Endothelial cell of umbilical vein (primary cell): ENCODE results near the gene ETS2. TPM values are rescaled to one million over a fixed set of nuclear protein-coding genes. Genes with fewer than 3 reads are reported as not detected.

ENCODE experiments used
- BruUV-seq: library from RNA; stranded (reverse); fragments of 400-500 nt; replicated peaks from 2 replicates; lab custom pipeline; 2021; lab: Mats Ljungman, UMichigan
- CTCF ChIA-PET: fragments of 300-600, 350-600 bp; sonication (Branson Sonifier 250); formaldehyde crosslinking; loops from one replicate; lab custom pipeline; 2021; ENCODE audit warnings: antibody characterized with exemption, inconsistent platforms; lab: Charles Lee
- POLR2A ChIA-PET: fragments of 300-600, 350-600 bp; sonication (Branson Sonifier 250); formaldehyde crosslinking; loops from one replicate; lab custom pipeline; 2021; ENCODE audit warnings: antibody characterized with exemption, inconsistent platforms; lab: Charles Lee
- DNase-seq: peaks from one replicate; pipeline ENCODE4 v3.0.0-alpha.2; 2011; ENCODE audit warnings: low read depth, low spot score
- FAIRE-seq: peaks from 2 replicates; lab custom pipeline; 2011; peaks lifted over from hg19 to GRCh38; lab: Jason Lieb, UNC
- H2AFZ ChIP-seq: 2 replicates; pipeline ENCODE4 v1.6.0; 2012; ENCODE audit warnings: low read depth, low read length, control low read depth, inconsistent platforms
- H3K27ac ChIP-seq: 2 replicates; pipeline ENCODE4 v1.5.1; 2011; ENCODE audit warnings: low read depth, mild to moderate bottlenecking, control low read depth, low read length, moderate library complexity; ENCODE audit not compliant: insufficient read depth
- H3K27me3 ChIP-seq, 2 experiments: 2 replicates each; pipeline versions ENCODE4 v1.6.0 to v1.6.1; 2011; ENCODE audit warnings: low read length in 2 of 2, mixed read lengths in 1 of 2; ENCODE audit not compliant: control insufficient read depth in 2 of 2, insufficient read depth in 2 of 2
- H3K36me3 ChIP-seq, 2 experiments: 2 replicates in 1 of 2; 3 replicates in 1 of 2; pipeline ENCODE4 v1.5.1; 2011; ENCODE audit warnings: low read length in 2 of 2, mild to moderate bottlenecking in 1 of 2, moderate library complexity in 1 of 2; ENCODE audit not compliant: control insufficient read depth in 2 of 2, insufficient read depth in 2 of 2; ENCODE audit errors: extremely low read depth in 1 of 2
- H3K4me1 ChIP-seq: 3 replicates; pipeline ENCODE4 v1.5.1; 2011; ENCODE audit warnings: mild to moderate bottlenecking, low read length; ENCODE audit not compliant: control insufficient read depth, insufficient read depth; ENCODE audit errors: extremely low read depth
- H3K4me2 ChIP-seq: 2 replicates; pipeline ENCODE4 v1.6.1; 2011; ENCODE audit warnings: low read length, control low read depth, mixed read lengths; ENCODE audit not compliant: insufficient read depth
- H3K4me3 ChIP-seq, 3 experiments: fragments of 200-600 bp in 1 of 3; sonication (generic), shearing (Covaris generic) in 1 of 3; replicated peaks in 1 of 3; 2 replicates each; pipeline ENCODE4 v1.5.1; 2011 to 2016; ENCODE audit warnings: control low read depth in 3 of 3, low read length in 3 of 3, mild to moderate bottlenecking in 2 of 3, inconsistent platforms in 1 of 3, low read depth in 1 of 3, moderate library complexity in 1 of 3; ENCODE audit not compliant: insufficient read depth in 1 of 3
- H3K79me2 ChIP-seq: 2 replicates; pipeline ENCODE4 v1.6.0; 2012; ENCODE audit warnings: low read length, inconsistent platforms; ENCODE audit not compliant: control insufficient read depth, insufficient read depth
- H3K9ac ChIP-seq: replicated peaks from 2 replicates; pipeline ENCODE3; 2011; ENCODE audit warnings: low read length, control low read depth; ENCODE audit not compliant: insufficient read depth; ENCODE audit errors: extremely low read depth
- H3K9me1 ChIP-seq: replicated peaks from 3 replicates; pipeline ENCODE4 v1.6.0; 2011; ENCODE audit warnings: mild to moderate bottlenecking, low read length; ENCODE audit not compliant: control insufficient read depth, insufficient read depth; ENCODE audit errors: extremely low read depth
- H3K9me3 ChIP-seq: replicated peaks from 2 replicates; pipeline ENCODE4 v1.5.1; 2012; ENCODE audit warnings: low read length, inconsistent platforms; ENCODE audit not compliant: control insufficient read depth, insufficient read depth
- H4K20me1 ChIP-seq: replicated peaks from 2 replicates; pipeline ENCODE3; 2011; ENCODE audit warnings: mild to moderate bottlenecking, low read length; ENCODE audit not compliant: control insufficient read depth, insufficient read depth; ENCODE audit errors: extremely low read depth
- EZH2 ChIP-seq: IDR thresholded peaks from 2 replicates; pipeline ENCODE4 v1.6.1; 2012; ENCODE audit warnings: borderline replicate concordance, low read depth, mild to moderate bottlenecking, moderate library complexity, low read length, inconsistent platforms; ENCODE audit not compliant: severe bottlenecking
- FOS ChIP-seq: IDR thresholded peaks from 2 replicates; pipeline ENCODE4 v1.6.1; 2011; ENCODE audit warnings: mild to moderate bottlenecking, low read length, moderate library complexity, borderline replicate concordance; ENCODE audit not compliant: insufficient read depth
- GATA2 ChIP-seq: IDR thresholded peaks from 2 replicates; pipeline ENCODE4 v1.7.0; 2011; ENCODE audit warnings: low read depth, mild to moderate bottlenecking, moderate library complexity, mixed read lengths, low read length; ENCODE audit not compliant: insufficient read length, insufficient read depth
- JUN ChIP-seq: IDR thresholded peaks from 2 replicates; pipeline ENCODE4 v1.6.1; 2011; ENCODE audit warnings: borderline replicate concordance, low read depth; ENCODE audit not compliant: insufficient read length, insufficient read depth
- MYC ChIP-seq: IDR thresholded peaks from one replicate; pipeline ENCODE4 v1.6.1; 2011; ENCODE audit warnings: mild to moderate bottlenecking, low read depth, low read length
- POLR2A ChIP-seq: IDR thresholded peaks from 2 replicates; pipeline ENCODE4 v1.6.1; 2012; ENCODE audit warnings: low read depth, mild to moderate bottlenecking, control low read depth, low read length
- POLR2AphosphoS5 ChIP-seq: IDR thresholded peaks from 2 replicates; pipeline ENCODE4 v1.6.1; 2012; ENCODE audit warnings: low read depth, mild to moderate bottlenecking, control low read depth, low read length, moderate library complexity; ENCODE audit not compliant: insufficient read depth
- dilution Hi-C: fragments of 300-500 bp; cut with MboI; formaldehyde crosslinking; loops from one replicate; pipeline ENCODE4 v1.15.0; 2019; ENCODE audit warnings: low sequenced_read_pairs; ENCODE audit not compliant: extremely low pct_ligation_motif_present
- intact Hi-C: fragments of 100-400 bp; cut with micrococcal nuclease; formaldehyde crosslinking; loops from one replicate; pipeline ENCODE4 v1.10.0; 2022
- polyA plus RNA-seq, 4 experiments: library from polyadenylated mRNA; depleted of rRNA in 3 of 4; stranded (reverse) in 3 of 4; unstranded in 1 of 4; fragments of >200 nt; gene quantifications; 2 replicates each; pipeline versions ENCODE4 v1.2.1 to v1.2.3, GENCODE V29; 2011 to 2012; ENCODE audit warnings: missing spikeins in 1 of 4
- total RNA-seq: library from RNA; stranded (reverse); gene quantifications from 2 replicates; pipeline ENCODE4 v1.2.3, GENCODE V29; 2021
- TF ChIP-seq, protein P1 (sequence below), 2 donors: IDR thresholded peaks; 1 replicate in 1 of 2; 2 replicates in 1 of 2; pipeline ENCODE4 v1.5.1; 2011; ENCODE audit warnings: low read length in 2 of 2, mild to moderate bottlenecking in 2 of 2, moderate library complexity in 2 of 2, control low read depth in 1 of 2, inconsistent platforms in 1 of 2, low read depth in 1 of 2; ENCODE audit not compliant: insufficient read depth in 1 of 2; ENCODE audit errors: extremely low read depth in 1 of 2
- TF ChIP-seq, protein P2 (sequence below): IDR thresholded peaks from 2 replicates; pipeline ENCODE4 v1.6.1; 2011; ENCODE audit not compliant: insufficient read depth, insufficient read length

ETS2 gene
- total and polyA plus RNA-seq, 2 donors (not counting 3 experiments of a cell fraction or from before 2014, with no cell fraction given): 16.3 to 54.5 TPM

- ChIA-PET CTCF (no interaction called here), POLR2A (no interaction called here)
- Histone ChIP-seq H3K4me3 (no peak overlapping the region), H3K4me1 (peaks cover 8% of the 10 kb centered on the region), H3K27ac (no peak overlapping the region), H3K9me3 (no peaks in the 10 kb centered on the region), H3K4me2 (no peak overlapping the region), H3K9me1 (no peaks in the 10 kb centered on the region), H4K20me1 (no peaks in the 10 kb centered on the region), H2AFZ (no peak overlapping the region), H3K79me2 (no peaks in the 10 kb centered on the region), H3K9ac (no peak overlapping the region), H3K27me3 (no peaks in the 10 kb centered on the region), H3K36me3 (no peaks in the 10 kb centered on the region)
- no peak for FAIRE-seq
- no peak for DNase-seq
- TF ChIP-seq JUN: no peak
- TF ChIP-seq FOS: no peak
- TF ChIP-seq, protein P1, sequence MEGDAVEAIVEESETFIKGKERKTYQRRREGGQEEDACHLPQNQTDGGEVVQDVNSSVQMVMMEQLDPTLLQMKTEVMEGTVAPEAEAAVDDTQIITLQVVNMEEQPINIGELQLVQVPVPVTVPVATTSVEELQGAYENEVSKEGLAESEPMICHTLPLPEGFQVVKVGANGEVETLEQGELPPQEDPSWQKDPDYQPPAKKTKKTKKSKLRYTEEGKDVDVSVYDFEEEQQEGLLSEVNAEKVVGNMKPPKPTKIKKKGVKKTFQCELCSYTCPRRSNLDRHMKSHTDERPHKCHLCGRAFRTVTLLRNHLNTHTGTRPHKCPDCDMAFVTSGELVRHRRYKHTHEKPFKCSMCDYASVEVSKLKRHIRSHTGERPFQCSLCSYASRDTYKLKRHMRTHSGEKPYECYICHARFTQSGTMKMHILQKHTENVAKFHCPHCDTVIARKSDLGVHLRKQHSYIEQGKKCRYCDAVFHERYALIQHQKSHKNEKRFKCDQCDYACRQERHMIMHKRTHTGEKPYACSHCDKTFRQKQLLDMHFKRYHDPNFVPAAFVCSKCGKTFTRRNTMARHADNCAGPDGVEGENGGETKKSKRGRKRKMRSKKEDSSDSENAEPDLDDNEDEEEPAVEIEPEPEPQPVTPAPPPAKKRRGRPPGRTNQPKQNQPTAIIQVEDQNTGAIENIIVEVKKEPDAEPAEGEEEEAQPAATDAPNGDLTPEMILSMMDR (IDR thresholded peaks at IDR 0.05; ENCODE audit: extremely low read depth in 1 of 2, insufficient read depth in 1 of 2, low read depth in 1 of 2, low read length in 2 of 2): no peak
- no peak for TF ChIP-seq GATA2
- TF ChIP-seq MYC: no peak
- no peak for TF ChIP-seq POLR2A
- TF ChIP-seq POLR2AphosphoS5: no peak
- TF ChIP-seq, protein P2, sequence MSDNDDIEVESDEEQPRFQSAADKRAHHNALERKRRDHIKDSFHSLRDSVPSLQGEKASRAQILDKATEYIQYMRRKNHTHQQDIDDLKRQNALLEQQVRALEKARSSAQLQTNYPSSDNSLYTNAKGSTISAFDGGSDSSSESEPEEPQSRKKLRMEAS: no peak
- TF ChIP-seq EZH2: no peak
- intact Hi-C loops (no loop called here), dilution Hi-C loops (no loop called here)
- BruUV-seq: no TSS peak
Measured at GRCh38 chr21:38864964-38865363, 59.2 kb downstream of the ETS2 start.
